ENCODE results near the gene SERF1B. TPM values are rescaled to one million over a fixed set of nuclear protein-coding genes. Genes with fewer than 3 reads are reported as not detected.
"Not testable (repeated sequence)": the region's sequence is repeated elsewhere in the genome, so short reads cannot be mapped to it uniquely, and the experiment has no call there.

The SERF1B gene
- total RNA-seq: 32.1 and 41.0 TPM in 2 replicates

GRCh38 chr5:70025106-70025844, at the start of gene SERF1B:
Gene SERF1B (plus strand): TSS chr5:70025251. CDS start chr5:70025452, 201 bp downstream.
- DNase-seq (ENCODE audit: low read depth, low spot score): not testable (repeated sequence)

- not testable (repeated sequence) for DNase-seq (ENCODE audit: low read depth, low spot score)
These were observed 33.3 kb upstream of the SERF1B start for GRCh38 chr5:69991713-69992112.

GRCh38 chr5:69995535-69995934, 29.5 kb upstream of the SERF1B start:
- not testable (repeated sequence) for DNase-seq (ENCODE audit: low read depth, low spot score)

GRCh38 chr5:70020660-70021059, 4.4 kb upstream of the SERF1B start:
- not testable (repeated sequence) for DNase-seq (ENCODE audit: low read depth, low spot score)

GRCh38 chr5:70025845-70026145, 744 bp downstream of the SERF1B start:
- not testable (repeated sequence) for DNase-seq (ENCODE audit: low read depth, low spot score)

- DNase-seq (ENCODE audit: low read depth, low spot score): not testable (repeated sequence)
These were observed 6.2 kb downstream of the SERF1B start for GRCh38 chr5:70031204-70031603.

- DNase-seq (ENCODE audit: low read depth, low spot score): not testable (repeated sequence)
These were observed 16.4 kb downstream of the SERF1B start for GRCh38 chr5:70041411-70041810.

GRCh38 chr5:70049790-70050142, 24.7 kb downstream of the SERF1B start:
- not testable (repeated sequence) for DNase-seq (ENCODE audit: low read depth, low spot score)

- DNase-seq (ENCODE audit: low read depth, low spot score): not testable (repeated sequence)
These were observed 31.4 kb downstream of the SERF1B start for GRCh38 chr5:70056289-70056942.

GRCh38 chr5:70057140-70057539, 32.1 kb downstream of the SERF1B start:
- not testable (repeated sequence) for DNase-seq (ENCODE audit: low read depth, low spot score)

- DNase-seq (ENCODE audit: low read depth, low spot score): not testable (repeated sequence)
These were observed 52.6 kb downstream of the SERF1B start for GRCh38 chr5:70077632-70078031.

GRCh38 chr5:70088907-70089464, 63.9 kb downstream of the SERF1B start:
- not testable (repeated sequence) for DNase-seq (ENCODE audit: low read depth, low spot score)

- DNase-seq (ENCODE audit: low read depth, low spot score): not testable (repeated sequence)
These were observed 66.7 kb downstream of the SERF1B start for GRCh38 chr5:70091776-70092175.

Other genes starting within 250 kb of the SERF1B start
- 21.2 and 39.5 TPM in 2 replicates for gene SMN2, start 24.4 kb downstream of the SERF1B start, total RNA-seq